ENCODE results near the gene NBDY. TPM values are rescaled to one million over a fixed set of nuclear protein-coding genes. Genes with fewer than 3 reads are reported as not detected.
"Not testable (repeated sequence)": the region's sequence is repeated elsewhere in the genome, so short reads cannot be mapped to it uniquely, and the experiment has no call there.

Gene NBDY
- total RNA-seq, 2 experiments from 2014 or later = 47.0 to 48.5 TPM

DNA sequence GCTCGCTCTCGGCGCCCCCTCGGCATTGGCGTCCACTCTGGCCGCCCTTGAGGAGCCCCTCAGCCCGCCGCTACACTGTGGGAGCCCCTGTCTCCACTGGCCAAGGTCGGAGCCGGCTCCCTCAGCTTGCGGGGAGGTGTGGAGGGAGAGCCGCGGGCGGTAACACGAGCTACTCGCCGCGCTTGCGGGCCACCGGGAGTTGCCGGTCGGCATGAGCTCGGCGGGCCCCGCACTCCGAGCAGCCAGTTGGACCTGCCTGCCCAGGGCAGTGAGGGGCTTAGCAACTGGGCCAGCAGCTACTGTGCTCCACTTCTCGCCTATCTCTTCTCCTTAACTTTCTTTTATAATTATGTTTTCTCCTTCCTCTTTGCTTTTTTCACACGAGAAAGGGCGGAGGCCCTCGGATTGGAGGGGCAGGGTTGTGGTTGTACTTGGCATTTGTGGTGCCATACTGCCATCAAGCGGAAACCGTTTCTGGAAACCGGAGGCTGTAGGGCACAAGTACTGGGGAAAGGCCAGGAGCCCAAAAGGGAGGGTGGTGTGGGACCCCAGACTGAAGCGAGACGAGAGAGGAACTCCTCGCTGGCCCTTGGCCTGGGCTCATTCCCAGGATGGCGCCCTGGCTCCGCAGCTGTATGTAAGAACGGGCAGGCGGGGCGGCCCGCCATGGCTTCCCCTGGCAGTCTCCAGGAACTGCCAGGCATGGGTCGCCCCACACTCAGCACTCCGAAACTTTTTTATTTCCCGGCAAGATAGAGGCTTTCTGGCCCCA, 38.5 kb downstream of the NBDY start:
- H3K27ac Mint-ChIP-seq; DNase-seq; H3K4me3 Mint-ChIP-seq; H3K27me3 Mint-ChIP-seq; ATAC-seq (ENCODE audit: low read depth); H3K36me3 Mint-ChIP-seq; POLR2A ChIA-PET; H3K9me3 Mint-ChIP-seq: not testable (repeated sequence)
- H3K4me1 Mint-ChIP-seq = peaks cover 23% of the 10 kb centered on the region

DNA sequence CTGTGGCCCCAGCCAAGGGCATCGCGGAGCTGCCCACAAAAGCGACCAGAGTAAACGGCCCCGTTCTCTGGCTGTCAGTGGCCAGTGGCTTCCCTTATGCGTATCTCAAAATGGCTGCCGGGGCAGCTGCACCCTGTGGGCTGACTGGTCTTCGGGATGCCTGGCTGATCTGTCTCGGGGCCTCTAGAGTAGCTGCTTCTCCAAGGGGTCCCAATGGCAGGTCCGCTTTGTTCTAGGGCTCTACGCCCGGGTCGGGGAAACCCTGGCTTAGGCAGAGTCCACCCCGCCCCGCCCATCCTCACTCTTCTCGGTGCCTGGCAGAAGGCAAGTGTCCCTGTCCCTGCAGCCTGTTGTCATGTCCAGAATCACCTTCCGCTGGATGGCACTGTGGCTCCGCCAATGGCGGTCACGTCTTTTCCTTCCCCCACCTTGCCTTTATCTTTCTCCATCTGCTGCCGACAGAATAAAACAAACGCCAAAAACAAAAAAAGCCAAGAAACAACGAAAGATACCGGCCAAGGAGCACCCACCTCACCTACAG, 39.1 kb downstream of the NBDY start:
- POLR2A ChIA-PET; DNase-seq; H3K27ac Mint-ChIP-seq; H3K9me3 Mint-ChIP-seq; H3K27me3 Mint-ChIP-seq; H3K36me3 Mint-ChIP-seq; ATAC-seq (ENCODE audit: low read depth); H3K4me3 Mint-ChIP-seq: not testable (repeated sequence)
- H3K4me1 Mint-ChIP-seq = peaks cover 19% of the 10 kb centered on the region

DNA sequence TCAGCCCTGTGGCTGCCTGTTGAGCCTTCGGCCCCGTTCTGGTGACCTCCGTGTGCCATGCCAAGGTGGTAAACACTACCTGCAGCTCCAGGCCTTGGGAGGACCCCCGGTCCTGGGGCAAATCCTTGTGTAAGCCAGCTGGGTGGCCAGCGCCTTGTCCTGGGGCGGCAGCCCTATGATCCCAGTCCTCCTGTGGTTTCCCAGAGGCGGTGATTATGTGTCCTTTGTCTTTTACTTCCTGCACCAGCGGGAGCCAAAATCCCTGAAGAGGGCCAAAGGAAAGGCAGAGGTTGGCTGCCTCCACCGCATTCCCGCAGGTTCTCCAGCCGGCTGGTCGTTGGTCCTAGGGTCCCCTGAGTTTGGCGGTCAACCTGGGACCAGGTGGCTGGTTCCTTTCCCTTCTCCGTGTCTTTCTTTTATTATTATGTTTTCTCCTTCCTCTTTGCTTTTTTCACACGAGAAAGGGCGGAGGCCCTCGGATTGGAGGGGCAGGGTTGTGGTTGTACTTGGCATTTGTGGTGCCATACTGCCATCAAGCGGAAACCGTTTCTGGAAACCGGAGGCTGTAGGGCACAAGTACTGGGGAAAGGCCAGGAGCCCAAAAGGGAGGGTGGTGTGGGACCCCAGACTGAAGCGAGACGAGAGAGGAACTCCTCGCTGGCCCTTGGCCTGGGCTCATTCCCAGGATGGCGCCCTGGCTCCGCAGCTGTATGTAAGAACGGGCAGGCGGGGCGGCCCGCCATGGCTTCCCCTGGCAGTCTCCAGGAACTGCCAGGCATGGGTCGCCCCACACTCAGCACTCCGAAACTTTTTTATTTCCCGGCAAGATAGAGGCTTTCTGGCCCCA, 43.9 kb downstream of the NBDY start:
- ATAC-seq (ENCODE audit: low read depth); POLR2A ChIA-PET; DNase-seq; H3K4me3 Mint-ChIP-seq; H3K36me3 Mint-ChIP-seq; H3K27ac Mint-ChIP-seq; H3K9me3 Mint-ChIP-seq; H3K4me1 Mint-ChIP-seq; H3K27me3 Mint-ChIP-seq: not testable (repeated sequence)

DNA sequence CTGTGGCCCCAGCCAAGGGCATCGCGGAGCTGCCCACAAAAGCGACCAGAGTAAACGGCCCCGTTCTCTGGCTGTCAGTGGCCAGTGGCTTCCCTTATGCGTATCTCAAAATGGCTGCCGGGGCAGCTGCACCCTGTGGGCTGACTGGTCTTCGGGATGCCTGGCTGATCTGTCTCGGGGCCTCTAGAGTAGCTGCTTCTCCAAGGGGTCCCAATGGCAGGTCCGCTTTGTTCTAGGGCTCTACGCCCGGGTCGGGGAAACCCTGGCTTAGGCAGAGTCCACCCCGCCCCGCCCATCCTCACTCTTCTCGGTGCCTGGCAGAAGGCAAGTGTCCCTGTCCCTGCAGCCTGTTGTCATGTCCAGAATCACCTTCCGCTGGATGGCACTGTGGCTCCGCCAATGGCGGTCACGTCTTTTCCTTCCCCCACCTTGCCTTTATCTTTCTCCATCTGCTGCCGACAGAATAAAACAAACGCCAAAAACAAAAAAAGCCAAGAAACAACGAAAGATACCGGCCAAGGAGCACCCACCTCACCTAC, 44.5 kb downstream of the NBDY start:
- H3K4me1 Mint-ChIP-seq; POLR2A ChIA-PET; H3K27me3 Mint-ChIP-seq; ATAC-seq (ENCODE audit: low read depth); H3K36me3 Mint-ChIP-seq; H3K4me3 Mint-ChIP-seq; DNase-seq; H3K27ac Mint-ChIP-seq; H3K9me3 Mint-ChIP-seq: not testable (repeated sequence)

DNA sequence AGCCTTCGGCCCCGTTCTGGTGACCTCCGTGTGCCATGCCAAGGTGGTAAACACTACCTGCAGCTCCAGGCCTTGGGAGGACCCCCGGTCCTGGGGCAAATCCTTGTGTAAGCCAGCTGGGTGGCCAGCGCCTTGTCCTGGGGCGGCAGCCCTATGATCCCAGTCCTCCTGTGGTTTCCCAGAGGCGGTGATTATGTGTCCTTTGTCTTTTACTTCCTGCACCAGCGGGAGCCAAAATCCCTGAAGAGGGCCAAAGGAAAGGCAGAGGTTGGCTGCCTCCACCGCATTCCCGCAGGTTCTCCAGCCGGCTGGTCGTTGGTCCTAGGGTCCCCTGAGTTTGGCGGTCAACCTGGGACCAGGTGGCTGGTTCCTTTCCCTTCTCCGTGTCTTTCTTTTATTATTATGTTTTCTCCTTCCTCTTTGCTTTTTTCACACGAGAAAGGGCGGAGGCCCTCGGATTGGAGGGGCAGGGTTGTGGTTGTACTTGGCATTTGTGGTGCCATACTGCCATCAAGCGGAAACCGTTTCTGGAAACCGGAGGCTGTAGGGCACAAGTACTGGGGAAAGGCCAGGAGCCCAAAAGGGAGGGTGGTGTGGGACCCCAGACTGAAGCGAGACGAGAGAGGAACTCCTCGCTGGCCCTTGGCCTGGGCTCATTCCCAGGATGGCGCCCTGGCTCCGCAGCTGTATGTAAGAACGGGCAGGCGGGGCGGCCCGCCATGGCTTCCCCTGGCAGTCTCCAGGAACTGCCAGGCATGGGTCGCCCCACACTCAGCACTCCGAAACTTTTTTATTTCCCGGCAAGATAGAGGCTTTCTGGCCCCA, 49.3 kb downstream of the NBDY start:
- DNase-seq; H3K36me3 Mint-ChIP-seq; H3K27me3 Mint-ChIP-seq; H3K9me3 Mint-ChIP-seq; H3K27ac Mint-ChIP-seq; H3K4me3 Mint-ChIP-seq; POLR2A ChIA-PET; ATAC-seq (ENCODE audit: low read depth): not testable (repeated sequence)
- H3K4me1 Mint-ChIP-seq = peaks cover 13% of the 10 kb centered on the region

DNA sequence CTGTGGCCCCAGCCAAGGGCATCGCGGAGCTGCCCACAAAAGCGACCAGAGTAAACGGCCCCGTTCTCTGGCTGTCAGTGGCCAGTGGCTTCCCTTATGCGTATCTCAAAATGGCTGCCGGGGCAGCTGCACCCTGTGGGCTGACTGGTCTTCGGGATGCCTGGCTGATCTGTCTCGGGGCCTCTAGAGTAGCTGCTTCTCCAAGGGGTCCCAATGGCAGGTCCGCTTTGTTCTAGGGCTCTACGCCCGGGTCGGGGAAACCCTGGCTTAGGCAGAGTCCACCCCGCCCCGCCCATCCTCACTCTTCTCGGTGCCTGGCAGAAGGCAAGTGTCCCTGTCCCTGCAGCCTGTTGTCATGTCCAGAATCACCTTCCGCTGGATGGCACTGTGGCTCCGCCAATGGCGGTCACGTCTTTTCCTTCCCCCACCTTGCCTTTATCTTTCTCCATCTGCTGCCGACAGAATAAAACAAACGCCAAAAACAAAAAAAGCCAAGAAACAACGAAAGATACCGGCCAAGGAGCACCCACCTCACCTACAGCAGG, 50.0 kb downstream of the NBDY start:
- ATAC-seq (ENCODE audit: low read depth); H3K9me3 Mint-ChIP-seq; H3K27ac Mint-ChIP-seq; H3K27me3 Mint-ChIP-seq; DNase-seq; H3K36me3 Mint-ChIP-seq; H3K4me3 Mint-ChIP-seq; POLR2A ChIA-PET: not testable (repeated sequence)
- peaks cover 13% of the 10 kb centered on the region for H3K4me1 Mint-ChIP-seq

DNA sequence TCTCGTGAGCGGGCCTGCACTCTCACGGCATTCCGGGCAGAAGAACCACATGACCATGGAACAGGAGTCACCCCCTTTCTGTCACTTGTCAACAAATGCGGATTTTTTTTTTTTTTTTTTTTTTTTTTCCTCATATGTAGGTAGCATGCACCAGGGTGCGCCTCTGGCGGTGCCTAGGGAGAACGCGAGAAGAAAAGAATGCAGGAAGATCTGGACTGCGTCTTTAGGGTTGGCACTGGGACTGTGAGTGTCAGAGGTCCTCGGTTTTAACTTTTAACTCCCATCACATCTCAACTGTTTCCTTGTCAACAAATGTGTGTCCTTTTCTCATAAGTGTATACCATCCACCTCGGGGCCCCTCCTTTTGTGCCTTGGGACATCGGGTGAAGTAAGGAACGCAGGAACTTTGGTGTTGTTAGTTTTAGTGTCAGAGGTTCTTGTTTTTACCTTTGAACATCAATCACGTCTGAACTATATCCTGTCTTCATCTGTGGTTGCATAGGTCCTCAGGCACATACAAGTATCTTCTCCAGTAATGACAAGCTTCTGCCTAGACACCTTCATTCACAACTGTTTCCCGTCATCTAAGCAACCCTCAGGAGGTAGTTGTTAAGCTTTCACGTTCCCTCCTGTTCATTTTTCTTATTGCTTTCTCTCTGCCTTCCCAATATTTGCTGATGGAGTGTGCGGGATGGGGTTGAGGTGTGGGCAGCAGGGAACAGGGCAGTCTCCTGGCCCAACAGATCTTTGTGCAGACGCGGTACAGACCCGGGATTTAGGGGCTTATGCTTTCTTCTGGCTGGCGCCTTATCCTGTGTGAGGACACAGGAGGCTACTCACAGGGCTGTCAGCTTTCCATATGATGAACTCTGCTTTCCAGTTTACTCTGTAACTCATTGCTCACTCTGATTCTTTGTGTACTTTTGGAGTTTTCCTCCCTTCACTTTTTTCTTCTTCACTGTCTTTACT, 51.9 kb downstream of the NBDY start:
- H3K4me3 Mint-ChIP-seq, H3K27ac Mint-ChIP-seq, H3K9me3 Mint-ChIP-seq, H3K36me3 Mint-ChIP-seq, H3K27me3 Mint-ChIP-seq, DNase-seq, POLR2A ChIA-PET: not testable (repeated sequence)
- H3K4me1 Mint-ChIP-seq = peaks cover 15% of the 10 kb centered on the region
- ATAC-seq (ENCODE audit: low read depth) = peak; percentile 69

DNA sequence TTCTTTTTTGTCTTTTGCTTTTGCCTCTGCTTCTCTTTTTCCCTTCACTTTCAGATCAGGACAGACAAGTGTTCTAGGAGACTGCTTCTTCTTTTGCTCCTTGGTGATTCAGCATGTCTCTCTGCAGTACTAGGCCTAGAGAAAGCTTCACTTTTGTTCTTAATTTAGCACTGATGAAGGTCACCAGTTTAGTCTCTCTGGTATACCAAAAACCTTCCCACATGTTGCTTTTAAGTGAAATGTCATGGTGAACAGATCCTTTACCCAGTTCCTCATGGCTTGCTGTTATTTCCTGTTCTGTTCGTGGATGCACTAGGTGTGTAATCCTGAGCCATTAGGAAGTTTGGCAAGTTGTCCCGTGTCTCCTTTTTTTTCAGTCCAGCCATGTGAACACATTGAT, 53.3 kb downstream of the NBDY start:
- peak overlapping the region; percentile 33 for H3K27ac Mint-ChIP-seq
- H3K9me3 Mint-ChIP-seq = no peaks in the 10 kb centered on the region
- H3K27me3 Mint-ChIP-seq = no peaks in the 10 kb centered on the region
- DNase-seq = no peak
- H3K36me3 Mint-ChIP-seq = peaks cover 12% of the 10 kb centered on the region
- no peak for ATAC-seq (ENCODE audit: low read depth)
- no peak overlapping the region for H3K4me3 Mint-ChIP-seq
- POLR2A ChIA-PET = no interaction called here
- peaks cover 25% of the 10 kb centered on the region for H3K4me1 Mint-ChIP-seq

DNA sequence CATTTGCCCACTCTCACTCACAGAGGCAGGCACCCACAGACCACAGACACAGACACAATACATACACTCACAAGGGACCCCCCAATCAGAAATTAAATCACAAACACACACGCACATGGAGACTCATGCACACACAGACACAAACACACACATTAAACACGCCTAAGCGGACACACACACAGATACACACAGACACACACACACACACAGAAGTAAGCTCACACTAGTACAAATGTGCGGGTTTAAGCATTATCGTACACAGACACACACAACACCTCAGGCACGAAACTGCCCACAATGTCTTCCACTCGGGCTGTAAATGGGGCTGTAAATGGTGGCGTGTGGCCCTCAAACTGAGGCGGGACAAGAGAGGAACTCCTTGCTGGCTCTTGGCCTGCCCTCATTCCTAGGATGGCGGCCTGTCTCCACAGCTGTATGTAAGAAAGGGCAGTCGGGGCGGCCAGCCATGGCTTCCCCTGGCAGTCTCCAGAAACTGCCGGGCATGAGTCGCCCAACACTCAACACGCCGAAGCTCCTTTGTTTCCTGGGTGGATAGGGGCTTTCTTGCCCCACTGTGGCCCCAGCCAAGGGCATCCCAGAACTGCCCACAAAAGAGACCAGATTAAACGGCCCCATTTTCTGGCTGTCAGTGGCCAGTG, 53.9 kb downstream of the NBDY start:
- no peak overlapping the region for H3K4me3 Mint-ChIP-seq
- ATAC-seq (ENCODE audit: low read depth) (no peak), DNase-seq (no peak)
- peaks cover 25% of the 10 kb centered on the region for H3K4me1 Mint-ChIP-seq
- peak overlapping the region; percentile 20 for H3K27ac Mint-ChIP-seq
- POLR2A ChIA-PET = no interaction called here
- H3K36me3 Mint-ChIP-seq = peaks cover 12% of the 10 kb centered on the region
- H3K9me3 Mint-ChIP-seq = no peaks in the 10 kb centered on the region
- no peaks in the 10 kb centered on the region for H3K27me3 Mint-ChIP-seq

DNA sequence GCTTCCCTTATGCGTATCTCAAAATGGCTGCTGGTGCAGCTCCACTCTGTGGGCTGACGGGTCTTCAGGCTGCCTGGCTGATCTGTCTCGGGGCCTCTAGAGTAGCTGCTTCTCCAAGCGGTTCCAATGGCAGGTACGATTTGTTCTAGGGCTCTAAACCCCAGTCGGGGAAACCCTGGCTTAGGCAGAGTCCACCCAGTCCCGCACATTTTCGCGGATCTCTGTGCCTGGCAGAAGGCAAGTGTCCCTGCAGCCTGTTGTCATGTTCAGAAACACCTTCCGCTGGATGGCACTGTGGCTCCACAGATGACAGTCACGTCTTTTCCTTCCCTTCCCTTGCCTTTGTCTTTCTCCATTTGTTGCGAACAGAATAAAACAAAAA, 54.4 kb downstream of the NBDY start:
- no peak overlapping the region for H3K27ac Mint-ChIP-seq
- no peak overlapping the region for H3K4me3 Mint-ChIP-seq
- H3K36me3 Mint-ChIP-seq = peaks cover 12% of the 10 kb centered on the region
- POLR2A ChIA-PET = no interaction called here
- H3K9me3 Mint-ChIP-seq = no peaks in the 10 kb centered on the region
- no peak for DNase-seq
- H3K4me1 Mint-ChIP-seq = peaks cover 25% of the 10 kb centered on the region
- no peaks in the 10 kb centered on the region for H3K27me3 Mint-ChIP-seq
- ATAC-seq (ENCODE audit: low read depth) = no peak

DNA sequence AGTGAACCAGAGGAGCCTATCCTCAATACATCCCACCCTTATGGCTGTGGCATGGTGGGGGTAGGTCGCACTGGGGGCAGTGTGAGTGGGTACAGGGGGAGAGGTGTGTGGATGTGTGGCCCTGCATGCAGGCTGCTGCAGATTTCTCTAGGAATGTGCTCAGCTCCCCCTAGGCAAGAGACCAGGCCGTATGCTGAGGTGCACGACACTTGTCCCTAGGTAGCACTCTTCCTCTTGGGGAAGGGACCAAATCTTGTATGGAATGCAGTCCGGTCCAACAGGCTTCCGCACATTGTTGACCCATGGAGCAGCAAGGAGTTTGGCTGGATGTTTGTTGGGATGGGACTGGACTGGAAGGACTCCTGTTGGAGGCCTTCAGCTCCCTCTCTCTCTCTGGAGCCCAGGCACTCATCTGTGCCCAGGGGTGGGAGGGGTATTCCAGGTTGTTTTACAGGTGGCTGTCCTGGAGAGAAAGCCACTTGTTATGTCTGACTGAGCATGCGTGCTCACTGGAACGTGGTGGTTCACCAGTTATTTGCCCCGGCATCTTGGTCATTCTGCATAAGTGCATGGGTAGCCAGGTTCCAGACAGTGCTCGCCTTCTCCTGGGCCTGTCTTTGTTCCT, 55.1 kb downstream of the NBDY start:
- Mint-ChIP-seq H3K4me1 (peaks cover 26% of the 10 kb centered on the region), H3K9me3 (no peaks in the 10 kb centered on the region), H3K27me3 (no peaks in the 10 kb centered on the region), H3K36me3 (peaks cover 12% of the 10 kb centered on the region), H3K27ac (no peak overlapping the region), H3K4me3 (no peak overlapping the region)
- DNase-seq (no peak), ATAC-seq (ENCODE audit: low read depth) (no peak)
- POLR2A ChIA-PET = no interaction called here

Measured in activated naive CD8-positive, alpha-beta T cell treated with anti-CD3 and anti-CD28 coated beads, Interleukin-2, amount 10 ng/mL, durations not matched to agents 7 days and 5 days (primary cell).